GM12873 (cell line): ENCODE results near the gene RHPN2.

Source experiments
- CTCF ChIP-seq: IDR thresholded peaks from 2 replicates; pipeline ENCODE4 v1.5.1; 2012; ENCODE audit warnings: low read depth, mild to moderate bottlenecking, moderate library complexity, low read length, control low read depth; ENCODE audit not compliant: insufficient read depth; ENCODE audit errors: missing control alignments

RHPN2 gene

DNA sequence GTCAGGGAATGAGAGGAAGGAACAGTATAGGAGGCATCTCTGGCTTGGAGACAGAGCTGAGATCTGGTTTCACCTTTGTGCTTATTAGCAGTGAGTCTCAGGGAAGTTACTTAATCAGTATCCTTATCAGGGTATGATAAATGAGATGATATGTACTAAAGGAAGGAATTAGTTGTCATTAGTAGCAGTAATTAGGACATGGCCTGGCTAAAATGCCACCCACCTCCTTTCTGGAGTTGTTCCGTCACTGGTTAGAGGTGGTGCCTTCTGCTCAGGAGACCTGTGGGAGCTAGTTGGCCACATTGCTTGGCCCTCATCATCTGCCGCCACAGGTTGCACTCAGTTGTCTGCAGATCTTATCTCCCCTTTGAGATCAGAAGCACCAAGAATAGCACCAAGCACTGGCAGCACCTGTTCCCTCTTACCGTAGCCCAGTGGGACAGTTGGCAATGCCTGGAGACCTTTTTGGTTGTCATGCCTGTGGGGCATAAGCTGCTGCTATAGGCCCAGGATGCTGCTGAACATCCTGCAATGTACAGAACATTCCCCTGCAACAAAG is 21.0 kb upstream of the RHPN2 start:
- TF ChIP-seq CTCF: no peak

DNA sequence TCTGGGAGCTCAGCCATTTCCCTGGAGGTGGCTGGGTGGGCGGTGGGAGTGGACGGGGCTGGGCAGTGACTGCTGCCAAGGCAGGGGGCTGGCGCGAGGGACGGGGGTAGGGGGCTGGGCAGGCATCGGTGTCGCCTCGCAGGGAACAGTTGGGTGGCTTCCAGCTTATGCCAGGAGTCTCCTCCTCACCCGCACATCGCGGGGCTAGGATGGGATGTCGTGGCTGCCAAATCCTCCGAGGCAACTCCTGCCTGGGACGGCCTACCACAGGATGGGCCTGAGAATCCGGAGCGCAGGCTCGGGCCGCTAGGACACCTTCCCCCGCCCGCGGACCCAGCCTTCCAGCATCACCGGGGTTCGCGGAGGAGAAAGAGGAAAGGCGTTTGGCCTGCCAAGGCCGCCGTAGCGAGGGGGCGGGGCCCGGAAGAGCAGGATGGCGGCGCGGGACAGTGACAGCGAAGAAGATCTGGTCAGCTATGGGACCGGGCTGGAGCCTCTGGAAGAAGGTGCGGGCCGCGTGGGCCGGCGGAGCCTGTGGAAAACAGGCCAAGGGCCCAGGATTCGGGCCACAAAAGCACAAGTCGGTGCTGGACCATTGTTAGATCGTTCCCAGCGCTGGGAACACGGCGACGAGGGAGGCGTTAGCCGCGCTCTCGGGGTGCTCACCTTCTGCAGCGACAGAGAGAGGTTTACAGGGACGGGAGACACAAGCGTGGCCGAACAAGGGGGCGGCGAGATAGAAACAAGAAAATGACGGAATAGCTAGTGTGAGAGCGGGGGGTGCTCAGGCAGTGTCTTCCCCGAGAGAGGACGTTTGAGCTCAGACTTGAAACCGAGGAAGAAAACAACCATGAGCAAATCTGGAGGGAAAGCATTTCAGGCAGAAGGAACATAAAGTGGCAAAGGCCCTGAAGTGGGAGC is 16.3 kb upstream of the RHPN2 start, which contains the start of gene GPATCH1:
Gene GPATCH1 (plus strand): TSS at position 421 of the 921 bp plus-strand sequence. CDS start 13 bp downstream, at position 434.
- no peak for TF ChIP-seq CTCF

DNA sequence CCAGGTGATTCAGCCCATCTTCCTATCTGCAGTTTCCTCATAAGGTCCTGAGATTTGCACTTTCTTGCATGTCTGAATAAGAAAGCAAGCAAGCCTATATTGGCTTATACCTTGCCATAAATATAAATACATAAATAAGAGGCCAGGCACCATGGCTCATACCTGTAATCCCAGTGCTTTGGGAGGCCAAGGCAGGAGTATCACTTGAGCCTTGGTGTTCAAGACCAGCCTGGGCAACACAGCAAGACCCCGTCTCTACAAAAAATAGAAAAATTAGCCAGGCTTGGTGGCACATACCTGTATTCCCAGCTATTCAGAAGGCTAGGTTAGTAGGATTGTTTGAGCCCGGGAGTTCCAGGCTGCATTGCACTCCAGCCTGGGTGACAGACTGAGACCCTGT is 10.8 kb upstream of the RHPN2 start:
- TF ChIP-seq CTCF: no peak

GRCh38 chr19:33071887-33072286 is 7.2 kb upstream of the RHPN2 start:
- no peak for TF ChIP-seq CTCF

- TF ChIP-seq CTCF: no peak
These were observed 2.4 kb upstream of the RHPN2 start for GRCh38 chr19:33067121-33067520.

GRCh38 chr19:33066543-33066942 is 1.9 kb upstream of the RHPN2 start:
- no peak for TF ChIP-seq CTCF

DNA sequence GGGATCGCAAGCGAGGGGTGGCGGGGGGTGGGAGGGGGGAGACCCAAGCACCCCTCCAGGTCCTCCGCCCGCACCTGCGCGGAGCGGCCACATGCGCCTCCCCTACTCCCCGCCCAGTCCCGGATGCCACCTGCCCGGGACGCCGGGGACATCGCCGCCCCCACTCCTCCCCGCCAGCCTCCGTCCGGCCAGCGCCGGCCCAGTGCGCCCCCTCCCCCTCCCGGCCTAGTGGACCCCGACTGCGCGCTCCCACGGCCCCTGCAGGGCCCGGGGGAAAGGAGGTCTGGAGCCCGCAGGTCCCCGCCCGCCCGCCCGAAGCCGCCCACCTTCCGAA is 263 bp downstream of the RHPN2 start:
- TF ChIP-seq CTCF: no peak
